ENCODE measurements around the gene ECD. TPM values are rescaled to one million over a fixed set of nuclear protein-coding genes. Genes with fewer than 3 reads are reported as not detected.

ECD gene
- polyA plus RNA-seq, 1 of the 3 experiments (the other 2 are of a cell fraction) = 21.4 TPM

DNA sequence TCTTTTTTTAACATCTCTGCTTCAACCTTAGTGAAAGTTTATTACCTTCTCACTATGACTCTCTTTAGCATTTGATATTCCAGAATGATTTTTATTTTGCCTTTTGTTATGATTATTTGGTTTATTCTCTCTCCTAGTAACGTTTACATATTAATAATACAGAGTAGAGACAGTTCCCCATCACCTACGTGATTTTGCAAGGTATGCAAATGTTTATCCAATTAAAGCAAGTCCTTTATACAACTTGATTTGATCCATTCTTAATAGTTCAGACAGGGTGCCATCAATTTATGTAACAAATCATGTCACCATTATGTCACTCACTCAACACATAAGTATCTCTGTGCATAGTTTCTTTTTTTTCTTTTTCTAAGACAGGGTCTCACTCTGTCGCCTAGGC is 26.2 kb downstream of the ECD start:
- H3K4me2 ChIP-seq = no peak overlapping the region
- POLR2A ChIA-PET = no interaction called here
- H3K36me3 ChIP-seq (replicated peaks in 1 of 2; ENCODE audit: control insufficient read depth in 1 of 2, insufficient read depth in 2 of 2, low read length in 1 of 2) = peaks cover 63 to 70% of the 10 kb centered on the region in 2 experiments
- H3F3A ChIP-seq (replicated peaks; ENCODE audit: insufficient read depth) = peaks cover 13% of the 10 kb centered on the region
- no peak overlapping the region for H2AFZ ChIP-seq (ENCODE audit: low read depth)
- TF ChIP-seq JUND (IDR thresholded peaks at IDR 0.05) (no peak), TCF12 (IDR thresholded peaks at IDR 0.05) (no peak), FOSL2 (IDR thresholded peaks at IDR 0.05; ENCODE audit: borderline replicate concordance, low read depth) (no peak), MXI1 (IDR thresholded peaks at IDR 0.05; ENCODE audit: low read depth, low read length) (no peak)
- no peak for DNase-seq
- H3K4me1 ChIP-seq (ENCODE audit: control insufficient read depth in 1 of 2, insufficient read depth in 2 of 2, low read depth in 1 of 2, low read length in 1 of 2) = no peaks in the 10 kb centered on the region
- no peaks in the 10 kb centered on the region for H4K20me1 ChIP-seq (ENCODE audit: insufficient read depth)
- 96% methylated on average over 3 of the region's 3 CpGs for WGBS (ENCODE audit: low lambda C conversion rate)
- H3K79me2 ChIP-seq (ENCODE audit: insufficient read depth) = peaks cover 10% of the 10 kb centered on the region; the same call in 1 of the 2 replicates
- H3K27me3 ChIP-seq (ENCODE audit: insufficient read depth) = no peaks in the 10 kb centered on the region
- no peak overlapping the region for H3K27ac ChIP-seq (ENCODE audit: low read depth in 2 of 2, low read length in 1 of 2)
- H3K9me3 ChIP-seq = no peaks in the 10 kb centered on the region
- no peaks in the 10 kb centered on the region for H3K9me2 ChIP-seq
- CTCF ChIA-PET = interaction anchor here (2.1 kb wide), 1 partner anchor 17 kb away, joined by 9 read pairs; no protein-coding TSS in a partner anchor
- H3K4me3 ChIP-seq (ENCODE audit: low read depth in 2 of 2, low read length in 1 of 2) = no peak overlapping the region
- H3K9ac ChIP-seq = no peak overlapping the region

DNA sequence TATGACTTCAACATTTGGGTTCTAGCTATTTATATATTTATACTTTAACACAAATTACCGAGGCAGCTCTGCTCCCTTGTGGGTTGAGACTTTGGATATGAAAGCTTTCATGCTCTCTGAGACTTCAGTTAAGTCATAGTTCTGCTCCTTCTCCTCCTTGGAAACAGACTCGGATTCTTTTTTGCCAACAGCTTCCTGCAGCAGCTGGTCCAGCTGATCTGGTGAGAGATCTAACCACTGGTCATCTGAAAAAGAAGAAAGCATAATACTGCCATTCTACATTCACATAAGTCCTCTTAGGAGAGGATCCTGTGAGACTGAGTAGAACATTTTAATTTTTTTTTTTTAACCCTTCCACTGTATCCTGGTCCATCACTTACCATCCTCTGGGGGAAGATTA is 28.6 kb downstream of the ECD start:
- Histone ChIP-seq H3K27ac (ENCODE audit: low read depth in 2 of 2, low read length in 1 of 2) (no peak overlapping the region), H3K9ac (no peak overlapping the region), H2AFZ (ENCODE audit: low read depth) (no peak overlapping the region), H3K9me2 (no peaks in the 10 kb centered on the region), H3K27me3 (ENCODE audit: insufficient read depth) (no peaks in the 10 kb centered on the region), H3K36me3 (replicated peaks in 1 of 2; ENCODE audit: control insufficient read depth in 1 of 2, insufficient read depth in 2 of 2, low read length in 1 of 2) (peaks cover 68 to 70% of the 10 kb centered on the region in 2 experiments), H3K79me2 (ENCODE audit: insufficient read depth) (peaks cover 7% of the 10 kb centered on the region; the same call in 1 of the 2 replicates), H3K4me3 (ENCODE audit: low read depth in 2 of 2, low read length in 1 of 2) (no peak overlapping the region), H3K4me1 (ENCODE audit: control insufficient read depth in 1 of 2, insufficient read depth in 2 of 2, low read depth in 1 of 2, low read length in 1 of 2) (no peaks in the 10 kb centered on the region), H3K9me3 (no peaks in the 10 kb centered on the region), H4K20me1 (ENCODE audit: insufficient read depth) (no peaks in the 10 kb centered on the region), H3F3A (replicated peaks; ENCODE audit: insufficient read depth) (peaks cover 15% of the 10 kb centered on the region), H3K4me2 (no peak overlapping the region)
- WGBS (ENCODE audit: low lambda C conversion rate) = 86% methylated on average over 2 of the region's 2 CpGs
- DNase-seq = no peak
- POLR2A ChIA-PET = no interaction called here
- CTCF ChIA-PET = interaction anchor here (1.2 to 3.6 kb wide), 3 partner anchors 14 to 305 kb away, joined by 3 to 16 read pairs (median 4); no protein-coding TSS in a partner anchor
- TF ChIP-seq CHD2 (IDR thresholded peaks at IDR 0.05; ENCODE audit: low read length, partially characterized antibody) = no peak
- TF ChIP-seq, protein P1, sequence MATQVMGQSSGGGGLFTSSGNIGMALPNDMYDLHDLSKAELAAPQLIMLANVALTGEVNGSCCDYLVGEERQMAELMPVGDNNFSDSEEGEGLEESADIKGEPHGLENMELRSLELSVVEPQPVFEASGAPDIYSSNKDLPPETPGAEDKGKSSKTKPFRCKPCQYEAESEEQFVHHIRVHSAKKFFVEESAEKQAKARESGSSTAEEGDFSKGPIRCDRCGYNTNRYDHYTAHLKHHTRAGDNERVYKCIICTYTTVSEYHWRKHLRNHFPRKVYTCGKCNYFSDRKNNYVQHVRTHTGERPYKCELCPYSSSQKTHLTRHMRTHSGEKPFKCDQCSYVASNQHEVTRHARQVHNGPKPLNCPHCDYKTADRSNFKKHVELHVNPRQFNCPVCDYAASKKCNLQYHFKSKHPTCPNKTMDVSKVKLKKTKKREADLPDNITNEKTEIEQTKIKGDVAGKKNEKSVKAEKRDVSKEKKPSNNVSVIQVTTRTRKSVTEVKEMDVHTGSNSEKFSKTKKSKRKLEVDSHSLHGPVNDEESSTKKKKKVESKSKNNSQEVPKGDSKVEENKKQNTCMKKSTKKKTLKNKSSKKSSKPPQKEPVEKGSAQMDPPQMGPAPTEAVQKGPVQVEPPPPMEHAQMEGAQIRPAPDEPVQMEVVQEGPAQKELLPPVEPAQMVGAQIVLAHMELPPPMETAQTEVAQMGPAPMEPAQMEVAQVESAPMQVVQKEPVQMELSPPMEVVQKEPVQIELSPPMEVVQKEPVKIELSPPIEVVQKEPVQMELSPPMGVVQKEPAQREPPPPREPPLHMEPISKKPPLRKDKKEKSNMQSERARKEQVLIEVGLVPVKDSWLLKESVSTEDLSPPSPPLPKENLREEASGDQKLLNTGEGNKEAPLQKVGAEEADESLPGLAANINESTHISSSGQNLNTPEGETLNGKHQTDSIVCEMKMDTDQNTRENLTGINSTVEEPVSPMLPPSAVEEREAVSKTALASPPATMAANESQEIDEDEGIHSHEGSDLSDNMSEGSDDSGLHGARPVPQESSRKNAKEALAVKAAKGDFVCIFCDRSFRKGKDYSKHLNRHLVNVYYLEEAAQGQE (IDR thresholded peaks at IDR 0.05; ENCODE audit: low read depth, low read length) = no peak
- no peak for TF ChIP-seq FOXJ3 (CRISPR knock-in tag; IDR thresholded peaks at IDR 0.05)
- no peak for TF ChIP-seq RAD21 (IDR thresholded peaks at IDR 0.05; ENCODE audit: low read length)
- TF ChIP-seq, protein P2, sequence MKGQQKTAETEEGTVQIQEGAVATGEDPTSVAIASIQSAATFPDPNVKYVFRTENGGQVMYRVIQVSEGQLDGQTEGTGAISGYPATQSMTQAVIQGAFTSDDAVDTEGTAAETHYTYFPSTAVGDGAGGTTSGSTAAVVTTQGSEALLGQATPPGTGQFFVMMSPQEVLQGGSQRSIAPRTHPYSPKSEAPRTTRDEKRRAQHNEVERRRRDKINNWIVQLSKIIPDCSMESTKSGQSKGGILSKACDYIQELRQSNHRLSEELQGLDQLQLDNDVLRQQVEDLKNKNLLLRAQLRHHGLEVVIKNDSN (IDR thresholded peaks at IDR 0.05; ENCODE audit: borderline replicate concordance, low read depth) = no peak
- no peak for TF ChIP-seq GABPA (IDR thresholded peaks at IDR 0.05; ENCODE audit: low read depth)
- no peak for TF ChIP-seq FOSL2 (IDR thresholded peaks at IDR 0.05; ENCODE audit: borderline replicate concordance, low read depth)
